ENCODE measurements around the gene SYP.

DNA sequence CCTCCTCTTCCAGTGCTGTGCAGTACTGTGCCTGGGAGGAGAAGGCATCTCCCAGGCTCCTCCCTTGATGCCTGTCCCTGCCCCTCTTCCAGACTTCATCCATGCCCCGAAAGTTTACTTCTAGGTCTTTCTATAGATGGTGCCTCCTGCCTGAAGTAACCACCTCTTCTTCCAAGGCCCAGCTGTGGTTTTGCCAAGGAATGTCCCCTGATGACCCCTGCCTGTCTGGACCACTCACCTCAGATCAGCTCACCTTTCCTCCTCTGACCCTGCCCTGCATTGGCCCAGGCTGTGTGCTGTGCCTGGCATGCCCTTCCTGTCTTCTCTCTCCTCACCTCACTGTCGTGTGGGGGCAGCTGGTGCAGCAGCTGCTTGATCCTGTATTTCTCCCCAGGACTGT lies 20.6 kb downstream of the SYP start:
- TF ChIP-seq POLR2AphosphoS5 (IDR thresholded peaks at IDR 0.05; ENCODE audit: low read depth, low read length), result no peak
- TF ChIP-seq POLR2A (IDR thresholded peaks at IDR 0.05; ENCODE audit: low read depth, low read length), result no peak
- no peak for TF ChIP-seq TAF1 (IDR thresholded peaks at IDR 0.05; ENCODE audit: low read depth, low read length)
- TF ChIP-seq SPI1 (IDR thresholded peaks at IDR 0.05; ENCODE audit: low read depth, low read length), result no peak
- no peak for TF ChIP-seq POU2F2 (IDR thresholded peaks at IDR 0.05; ENCODE audit: low read depth, low read length)
- TF ChIP-seq PAX5 (IDR thresholded peaks at IDR 0.05; ENCODE audit: insufficient read depth, low read length, severe bottlenecking), result no peak
